Amniotic stem cell (primary cell): Measurements from ENCODE around the gene MYOM1.

Experiments used
- DNase-seq: peaks from one replicate; lab custom pipeline; 2025; lab: John Stamatoyannopoulos, UW

MYOM1 gene

DNA sequence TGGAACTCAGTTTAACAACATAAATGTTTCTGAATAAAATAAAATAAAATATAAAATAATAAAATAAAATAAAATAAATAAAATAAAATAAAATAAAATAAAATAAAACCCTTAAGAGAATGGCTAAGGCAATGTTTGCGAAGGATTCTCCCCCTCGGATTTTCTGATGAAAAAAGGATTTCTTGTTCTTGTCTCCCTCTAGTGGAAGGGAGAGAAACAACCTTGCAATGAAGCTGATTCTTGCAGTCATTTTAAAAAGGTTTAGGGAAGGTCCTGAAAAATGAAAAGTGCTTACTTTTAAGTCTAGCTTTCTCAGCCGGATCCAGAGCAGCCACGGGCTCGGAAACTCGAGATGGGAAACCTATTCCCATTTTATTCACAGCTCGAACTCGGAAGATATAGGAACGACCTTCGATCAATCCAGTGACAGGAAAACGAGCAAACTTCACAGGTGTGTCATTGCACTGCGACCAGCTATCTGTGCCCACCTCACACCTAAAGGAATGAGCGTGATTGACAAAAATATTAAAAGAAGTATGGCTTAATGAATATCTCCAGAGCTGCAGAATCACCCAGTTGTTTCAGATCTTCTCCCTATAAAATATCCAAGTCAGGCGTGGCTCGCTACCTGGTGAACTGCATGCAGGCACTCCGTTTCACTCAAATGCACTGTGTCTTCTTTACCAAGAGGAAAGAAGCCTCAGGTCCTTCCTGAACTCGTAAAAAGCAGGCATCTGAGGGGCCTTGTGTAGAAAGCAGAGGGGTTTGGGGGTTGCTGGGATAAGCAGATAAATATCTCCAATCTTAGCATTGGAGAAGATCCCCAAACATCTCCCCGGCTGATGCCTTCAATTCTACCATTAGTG lies 68.1 kb downstream of the MYOM1 start:
- peak; percentile 4 for DNase-seq

DNA sequence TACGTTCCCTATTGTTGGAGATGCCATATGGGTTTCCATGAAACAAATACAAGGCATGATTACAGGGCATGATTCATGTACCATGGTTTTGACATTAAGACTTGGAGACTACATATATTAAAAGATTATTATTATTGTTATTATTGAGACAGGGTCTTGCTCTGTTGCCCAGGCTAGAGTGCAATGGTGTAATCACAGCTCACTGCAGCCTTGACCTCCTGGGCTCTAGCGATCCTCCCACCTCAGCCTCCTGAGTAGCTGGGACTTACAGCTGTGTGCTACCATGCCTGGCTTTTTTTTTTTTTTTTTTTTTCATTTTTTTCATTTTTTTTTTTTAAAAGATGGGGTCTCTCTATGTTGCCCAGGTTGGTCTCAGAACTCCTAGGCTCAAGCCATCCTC lies 69.1 kb downstream of the MYOM1 start:
- no peak for DNase-seq

DNA sequence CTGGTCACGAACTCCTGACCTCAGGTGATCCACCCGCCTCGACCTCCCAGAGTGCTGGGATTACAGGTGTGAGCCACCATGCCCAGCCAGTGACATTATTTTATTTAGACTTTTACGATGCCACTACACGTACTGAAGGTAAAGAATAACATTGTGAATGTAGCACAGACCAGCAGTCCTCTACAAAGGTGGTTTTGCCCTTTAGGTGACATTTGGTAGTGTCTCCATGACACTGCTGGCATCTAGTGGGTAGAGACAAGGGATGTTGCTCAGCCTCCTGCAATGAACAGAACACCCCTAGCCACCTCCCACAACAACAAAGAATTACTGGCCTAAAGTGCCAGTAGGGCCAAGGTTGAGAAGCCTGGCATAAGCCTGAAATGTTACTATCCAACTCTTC lies 69.5 kb downstream of the MYOM1 start:
- no peak for DNase-seq

- no peak for DNase-seq
Measured at GRCh38 chr18:3148930-3149535, 70.7 kb downstream of the MYOM1 start.

DNA sequence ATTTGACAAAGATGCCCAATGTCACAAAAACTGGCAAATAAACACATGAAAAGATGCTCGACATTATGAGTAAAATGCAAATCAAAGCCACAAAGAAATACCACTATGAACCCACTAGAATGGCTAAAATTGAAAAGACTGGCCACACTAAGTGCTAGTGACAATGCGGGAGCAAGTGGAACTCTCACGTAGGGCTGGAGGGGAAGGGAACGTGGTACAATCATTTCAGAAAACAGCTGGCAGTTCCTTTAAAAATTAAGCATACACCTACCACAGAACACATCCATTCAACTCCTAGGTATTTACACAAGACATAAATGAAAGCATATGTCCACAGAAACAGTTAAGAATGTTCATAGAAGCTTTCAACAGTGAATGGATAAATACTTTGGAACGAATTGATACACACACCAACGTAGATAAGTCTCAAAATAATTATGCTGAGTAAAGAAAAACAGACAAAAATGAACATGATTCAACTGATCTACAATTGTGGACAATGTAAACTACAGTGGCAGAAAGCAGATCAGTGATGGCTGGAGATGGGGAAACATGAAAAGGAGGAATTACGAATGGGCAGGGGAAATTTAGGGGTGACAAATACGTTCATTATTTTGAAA lies 71.7 kb downstream of the MYOM1 start:
- DNase-seq: no peak

- no peak for DNase-seq
Measured at GRCh38 chr18:3140986-3141639, 78.7 kb downstream of the MYOM1 start.

DNA sequence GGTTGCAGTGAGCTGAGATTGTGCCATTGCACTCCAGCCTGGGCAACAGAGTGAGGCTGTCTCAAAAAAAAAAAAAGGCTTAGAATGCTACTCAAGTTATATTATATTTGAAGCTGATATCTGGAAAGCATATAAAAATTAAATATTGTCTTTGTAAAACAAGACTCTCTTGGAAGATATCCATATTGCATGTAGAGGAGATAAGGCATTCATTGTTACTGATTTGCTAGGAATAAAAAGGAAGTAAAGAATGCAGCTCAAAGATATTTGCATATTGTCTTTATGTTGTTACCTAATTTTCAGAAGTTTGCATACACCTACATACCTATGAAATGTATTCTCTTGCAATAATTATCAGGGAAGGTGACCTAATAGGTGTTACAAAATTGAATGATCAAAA lies 79.4 kb downstream of the MYOM1 start:
- no peak for DNase-seq

- no peak for DNase-seq
Measured at GRCh38 chr18:3139406-3139805, 80.4 kb downstream of the MYOM1 start.

- no peak for DNase-seq
Measured at GRCh38 chr18:3138274-3138975, 81.3 kb downstream of the MYOM1 start.

DNA sequence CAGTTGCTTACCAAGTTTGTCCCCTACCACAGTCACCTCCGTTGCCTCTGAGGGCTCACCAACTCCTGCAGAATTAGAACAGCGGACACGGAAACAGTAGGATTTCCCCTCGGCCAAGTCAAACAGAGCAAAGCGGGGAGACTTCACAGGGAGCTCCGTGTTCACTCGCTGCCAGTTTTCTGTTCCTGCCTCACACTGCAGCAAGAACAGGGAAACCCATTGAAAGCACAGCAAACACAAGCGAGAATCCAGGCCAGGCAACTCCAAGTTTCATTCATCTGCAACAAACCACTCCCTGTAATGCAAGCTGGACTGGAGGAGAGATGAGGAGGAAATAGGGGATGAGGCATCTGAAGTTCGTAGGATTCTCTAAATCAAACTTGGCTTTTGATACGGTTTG lies 84.2 kb downstream of the MYOM1 start:
- no peak for DNase-seq

DNA sequence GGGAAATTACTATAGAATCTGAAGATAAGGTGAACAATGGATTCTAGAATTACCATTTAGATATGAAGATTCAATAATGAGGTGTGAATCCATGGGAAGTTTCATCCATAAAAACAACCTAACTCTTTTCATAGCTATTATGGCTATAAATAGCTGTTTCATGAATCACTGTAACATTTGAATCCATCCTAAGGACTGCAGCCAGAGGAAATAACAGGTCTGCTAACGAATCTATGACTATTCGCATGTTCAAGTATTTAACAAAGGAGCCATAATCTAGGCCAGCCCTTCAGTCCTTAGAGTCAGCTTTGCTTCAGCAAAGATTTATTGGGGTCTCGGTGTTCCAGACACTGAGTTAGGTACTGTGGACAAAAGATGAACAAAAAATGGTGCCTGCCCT lies 87.1 kb downstream of the MYOM1 start:
- DNase-seq: no peak

GRCh38 chr18:3130344-3130743 lies 89.4 kb downstream of the MYOM1 start:
- no peak for DNase-seq

GRCh38 chr18:3129053-3129864 lies 90.5 kb downstream of the MYOM1 start:
- peak; percentile 46 for DNase-seq

DNA sequence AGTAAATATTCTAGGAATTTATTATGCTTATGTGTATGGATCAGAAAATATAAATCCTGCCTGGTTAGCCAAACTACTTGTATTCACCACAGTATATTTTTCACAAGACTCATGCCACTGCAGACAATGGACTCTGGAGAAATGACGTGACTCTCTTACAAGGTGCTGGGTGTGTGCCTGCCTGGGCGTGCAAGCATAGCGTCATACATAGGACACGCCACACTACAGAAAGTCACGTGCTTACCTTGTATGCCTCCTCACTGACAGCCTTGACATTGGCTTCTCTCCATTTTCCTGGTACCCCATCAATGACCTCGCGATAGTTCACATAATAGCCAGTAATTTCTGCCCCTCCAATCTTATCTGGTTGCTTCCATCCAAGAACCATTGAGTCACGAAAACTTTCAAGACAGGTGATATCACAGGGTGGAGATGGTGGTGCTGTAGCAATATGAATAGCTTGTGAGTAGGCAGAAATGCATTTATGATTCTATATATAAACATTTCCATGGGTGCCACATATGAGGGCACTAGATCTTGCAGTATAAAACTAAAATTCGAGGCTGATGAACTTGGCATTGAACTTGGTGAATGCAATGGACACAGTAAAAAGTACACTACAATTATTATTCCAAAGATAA lies 93.2 kb downstream of the MYOM1 start:
- no peak for DNase-seq

GRCh38 chr18:3124822-3125221 lies 94.9 kb downstream of the MYOM1 start:
- DNase-seq: no peak

DNA sequence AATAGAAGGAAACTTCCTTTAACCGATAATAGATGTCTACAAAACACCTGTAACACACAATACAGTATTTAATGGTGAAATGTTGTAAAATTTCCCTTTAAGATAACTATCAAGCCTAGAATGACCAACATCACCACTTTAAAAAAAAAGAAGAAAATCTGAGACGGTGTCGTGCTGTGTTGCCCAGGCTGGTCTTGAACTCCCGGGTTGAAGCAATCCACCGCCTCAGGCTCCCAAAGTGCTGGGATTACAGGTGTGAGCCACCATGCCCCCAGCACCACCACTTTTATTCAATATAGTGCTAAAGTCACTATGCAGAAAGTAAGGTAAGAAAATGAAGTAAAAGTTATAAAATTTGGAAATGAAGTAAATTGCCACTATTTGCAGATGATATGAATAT lies 96.9 kb downstream of the MYOM1 start:
- no peak for DNase-seq

- no peak for DNase-seq
Measured at GRCh38 chr18:3121259-3121658, 98.5 kb downstream of the MYOM1 start.

DNA sequence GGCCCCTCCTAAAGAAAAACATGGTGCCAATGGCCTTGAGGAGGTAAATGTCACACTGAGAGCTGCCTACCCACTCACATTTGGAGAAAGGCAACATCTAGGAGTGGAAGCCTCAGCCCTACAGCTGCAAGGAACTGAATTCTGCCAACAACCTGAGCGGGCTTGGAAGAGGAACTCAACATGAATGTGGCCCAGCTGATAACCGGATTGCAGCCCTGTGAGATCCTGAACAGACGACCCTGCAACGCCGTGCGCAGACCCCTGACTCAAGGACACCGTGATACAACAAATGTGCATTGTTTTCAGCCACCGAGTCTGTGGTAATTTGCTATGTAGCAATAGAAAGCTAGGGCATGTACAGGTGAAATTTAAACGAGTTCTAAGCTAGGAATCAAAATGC lies 99.4 kb downstream of the MYOM1 start:
- DNase-seq: no peak

DNA sequence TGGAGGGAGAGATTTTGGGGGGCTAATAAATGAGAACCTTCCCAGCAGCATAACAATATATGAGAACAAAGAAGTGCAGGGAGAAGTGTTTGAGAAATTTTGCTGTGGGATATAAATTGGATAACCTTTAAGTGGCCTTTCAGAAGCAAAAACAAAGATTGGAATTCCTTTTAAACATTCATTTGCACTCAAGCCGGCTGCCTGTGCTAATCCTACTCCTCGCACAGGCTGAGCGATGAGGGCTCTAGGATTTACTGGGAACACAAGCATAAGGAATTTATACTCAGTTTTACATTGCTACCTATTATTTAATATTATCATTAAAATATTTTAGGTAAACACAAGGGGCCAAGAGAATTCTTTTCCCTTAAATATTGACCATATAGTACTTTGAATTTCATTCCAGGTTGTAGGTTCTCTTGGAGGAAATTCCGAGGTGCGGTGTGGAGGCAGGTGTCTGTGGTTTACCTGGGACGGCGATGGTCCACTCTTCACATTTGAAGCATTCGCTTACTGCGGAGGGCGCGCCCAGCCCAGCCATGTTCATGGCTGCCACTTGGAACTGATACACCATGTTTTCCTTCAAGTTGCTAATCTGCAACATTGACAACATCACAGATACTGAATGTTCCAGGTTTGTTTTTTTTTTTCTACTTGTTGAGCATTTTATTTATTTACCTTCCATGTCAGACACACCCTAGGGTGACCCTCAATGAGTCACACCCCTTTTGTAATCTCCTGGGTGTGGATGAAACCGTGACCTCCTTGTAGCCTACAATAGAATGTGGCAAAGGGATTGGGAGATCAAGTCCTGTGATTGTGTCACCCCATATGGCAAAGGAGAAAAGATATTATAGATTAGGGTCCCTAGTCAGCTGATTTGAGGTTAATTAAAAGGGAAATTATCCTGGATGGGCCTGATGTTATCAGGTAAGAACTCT lies 100.1 kb downstream of the MYOM1 start:
- no peak for DNase-seq
